Upper lobe of left lung (tissue), 4 donors: ENCODE measurements around the gene PARD3B.

Source experiments
- EP300 ChIP-seq, 4 donors: sonication (generic); formaldehyde crosslinking; IDR thresholded peaks; one replicate each; pipeline ENCODE4 v1.5.1; 2017; ENCODE audit warnings: antibody characterized with exemption in 4 of 4, control low read depth in 2 of 4
- POLR2A ChIP-seq, 4 donors: fragments of 450-650 bp; IDR thresholded peaks; one replicate each; pipeline ENCODE4 v1.5.1; 2016 to 2017; ENCODE audit warnings: antibody characterized with exemption in 4 of 4, mild to moderate bottlenecking in 2 of 4
- POLR2AphosphoS5 ChIP-seq, 2 donors: sonication (generic); formaldehyde crosslinking; IDR thresholded peaks; one replicate each; pipeline ENCODE4 v1.5.1; 2017; ENCODE audit warnings: antibody characterized with exemption in 2 of 2
- TF ChIP-seq, protein P1 (sequence below), 6 experiments: fragments of 450-650 bp in 4 of 6; fragments of 200-600 bp in 2 of 6; sonication (generic) in 2 of 6; IDR thresholded peaks; one replicate each; pipeline ENCODE4 v1.5.1; 2016 to 2019; ENCODE audit warnings: antibody characterized with exemption in 6 of 6

GRCh38 chr2:204673877-204674276, 128.6 kb downstream of the PARD3B start:
- TF ChIP-seq POLR2A (IDR thresholded peaks at IDR 0.05): no peak
- TF ChIP-seq, protein P1, sequence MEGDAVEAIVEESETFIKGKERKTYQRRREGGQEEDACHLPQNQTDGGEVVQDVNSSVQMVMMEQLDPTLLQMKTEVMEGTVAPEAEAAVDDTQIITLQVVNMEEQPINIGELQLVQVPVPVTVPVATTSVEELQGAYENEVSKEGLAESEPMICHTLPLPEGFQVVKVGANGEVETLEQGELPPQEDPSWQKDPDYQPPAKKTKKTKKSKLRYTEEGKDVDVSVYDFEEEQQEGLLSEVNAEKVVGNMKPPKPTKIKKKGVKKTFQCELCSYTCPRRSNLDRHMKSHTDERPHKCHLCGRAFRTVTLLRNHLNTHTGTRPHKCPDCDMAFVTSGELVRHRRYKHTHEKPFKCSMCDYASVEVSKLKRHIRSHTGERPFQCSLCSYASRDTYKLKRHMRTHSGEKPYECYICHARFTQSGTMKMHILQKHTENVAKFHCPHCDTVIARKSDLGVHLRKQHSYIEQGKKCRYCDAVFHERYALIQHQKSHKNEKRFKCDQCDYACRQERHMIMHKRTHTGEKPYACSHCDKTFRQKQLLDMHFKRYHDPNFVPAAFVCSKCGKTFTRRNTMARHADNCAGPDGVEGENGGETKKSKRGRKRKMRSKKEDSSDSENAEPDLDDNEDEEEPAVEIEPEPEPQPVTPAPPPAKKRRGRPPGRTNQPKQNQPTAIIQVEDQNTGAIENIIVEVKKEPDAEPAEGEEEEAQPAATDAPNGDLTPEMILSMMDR (IDR thresholded peaks at IDR 0.05): no peak
- no peak for TF ChIP-seq POLR2AphosphoS5 (IDR thresholded peaks at IDR 0.05)
- no peak for TF ChIP-seq EP300 (IDR thresholded peaks at IDR 0.05)
